Keratinocyte (primary cell): ENCODE data around the gene SAMD4B. TPM values are rescaled to one million over a fixed set of nuclear protein-coding genes. Genes with fewer than 3 reads are reported as not detected.

Source experiments
- DNase-seq: peaks from one replicate; pipeline ENCODE4 v3.0.0-alpha.2; 2011; ENCODE audit warnings: low read depth, missing footprints, low spot score
- FAIRE-seq: peaks from 2 replicates; lab custom pipeline; 2011; peaks lifted over from hg19 to GRCh38; lab: Jason Lieb, UNC
- H2AFZ ChIP-seq: 2 replicates; pipeline ENCODE4 v1.6.0; 2012; ENCODE audit warnings: low read length, control low read depth, inconsistent platforms; ENCODE audit not compliant: control insufficient read depth
- H3K27ac ChIP-seq: 2 replicates; pipeline ENCODE4 v1.5.1; 2011; ENCODE audit warnings: low read length; ENCODE audit not compliant: control insufficient read depth, insufficient read depth
- H3K27me3 ChIP-seq: 3 replicates; pipeline ENCODE4 v1.6.0; 2011; ENCODE audit warnings: low read length; ENCODE audit not compliant: control insufficient read depth, insufficient read depth; ENCODE audit errors: extremely low read depth
- H3K36me3 ChIP-seq, 2 experiments: 2 replicates in 1 of 2; 3 replicates in 1 of 2; pipeline ENCODE4 v1.5.1; 2011; ENCODE audit warnings: low read length in 2 of 2, mild to moderate bottlenecking in 1 of 2; ENCODE audit not compliant: control insufficient read depth in 2 of 2, insufficient read depth in 2 of 2; ENCODE audit errors: extremely low read depth in 1 of 2
- H3K4me1 ChIP-seq: 3 replicates; pipeline ENCODE4 v1.5.1; 2011; ENCODE audit warnings: low read length; ENCODE audit not compliant: control insufficient read depth, insufficient read depth; ENCODE audit errors: extremely low read depth
- H3K4me2 ChIP-seq: 3 replicates; pipeline ENCODE4 v1.6.0; 2011; ENCODE audit warnings: low read depth, low read length; ENCODE audit not compliant: control insufficient read depth, insufficient read depth; ENCODE audit errors: extremely low read depth
- H3K4me3 ChIP-seq, 3 experiments: fragments of 200-600 bp in 1 of 3; sonication (generic) in 1 of 3; 2 replicates in 2 of 3; 3 replicates in 1 of 3; pipeline ENCODE4 v1.5.1; 2011 to 2016; ENCODE audit warnings: low read length in 3 of 3, mild to moderate bottlenecking in 3 of 3, control low read depth in 2 of 3, inconsistent platforms in 1 of 3, low read depth in 1 of 3, mixed read lengths in 1 of 3, mixed run types in 1 of 3, moderate library complexity in 1 of 3; ENCODE audit not compliant: control insufficient read depth in 2 of 3, insufficient read depth in 2 of 3; ENCODE audit errors: extremely low read depth in 1 of 3
- H3K79me2 ChIP-seq: 2 replicates; pipeline ENCODE4 v1.6.0; 2012; ENCODE audit warnings: low read length; ENCODE audit not compliant: control insufficient read depth, insufficient read depth
- H3K9ac ChIP-seq: 3 replicates; pipeline ENCODE4 v1.6.0; 2011; ENCODE audit warnings: low read length; ENCODE audit not compliant: control insufficient read depth, insufficient read depth; ENCODE audit errors: extremely low read depth
- H3K9me1 ChIP-seq: 3 replicates; pipeline ENCODE4 v1.6.0; 2011; ENCODE audit warnings: low read length; ENCODE audit not compliant: control insufficient read depth, insufficient read depth; ENCODE audit errors: extremely low read depth
- H3K9me3 ChIP-seq: 2 replicates; pipeline ENCODE4 v1.5.1; 2012; ENCODE audit warnings: low read depth, low read length; ENCODE audit not compliant: control insufficient read depth
- H4K20me1 ChIP-seq: 3 replicates; pipeline ENCODE4 v1.6.0; 2011; ENCODE audit warnings: low read length; ENCODE audit not compliant: control insufficient read depth, insufficient read depth; ENCODE audit errors: extremely low read depth
- CTCF ChIP-seq, 3 experiments: IDR thresholded peaks in 1 of 3; conservative IDR thresholded peaks in 1 of 3; optimal IDR thresholded peaks in 1 of 3; 2 replicates in 2 of 3; 3 replicates in 1 of 3; pipeline versions ENCODE3 to v1.5.1; 2011; ENCODE audit warnings: low read length in 3 of 3, mild to moderate bottlenecking in 3 of 3, moderate library complexity in 2 of 3, control low read depth in 1 of 3, inconsistent platforms in 1 of 3; ENCODE audit not compliant: insufficient read depth in 2 of 3; ENCODE audit errors: extremely low read depth in 1 of 3
- EZH2 ChIP-seq: IDR thresholded peaks from one replicate; pipeline ENCODE4 v1.6.1; 2012; ENCODE audit warnings: inconsistent platforms, mild to moderate bottlenecking, low read length, moderate library complexity
- dilution Hi-C: fragments of 300-500 bp; cut with MboI; formaldehyde crosslinking; loops from one replicate; pipeline ENCODE4 v1.7.0; 2020; ENCODE audit warnings: low sequenced_read_pairs; ENCODE audit not compliant: extremely low pct_ligation_motif_present
- polyA plus RNA-seq, 5 experiments: library from polyadenylated mRNA; depleted of rRNA in 3 of 5; stranded (reverse) in 3 of 5; stranded (forward) in 1 of 5; unstranded in 1 of 5; fragments of >200 nt; gene quantifications; 1 replicate in 1 of 5; 2 replicates in 3 of 5; 3 replicates in 1 of 5; pipeline versions ENCODE4 v1.2.1 to v1.2.3, GENCODE V29; 2011 to 2012; ENCODE audit warnings: missing spikeins in 2 of 5, low read depth in 1 of 5, low replicate concordance in 1 of 5

The SAMD4B gene
- polyA plus RNA-seq, 1 donor (not counting 4 experiments of a cell fraction or from before 2014, with no cell fraction given): 20.9 TPM

- dilution Hi-C loops: no loop called here
- Histone ChIP-seq H3K27ac (no peak overlapping the region), H3K27me3 (peaks cover 20% of the 10 kb centered on the region), H3K79me2 (no peaks in the 10 kb centered on the region), H3K9me3 (no peaks in the 10 kb centered on the region), H3K9me1 (no peaks in the 10 kb centered on the region), H3K36me3 (no peaks in the 10 kb centered on the region), H3K4me1 (no peaks in the 10 kb centered on the region), H3K4me2 (no peak overlapping the region), H4K20me1 (peaks cover 3% of the 10 kb centered on the region), H3K9ac (no peak overlapping the region), H3K4me3 (no peak overlapping the region), H2AFZ (no peak overlapping the region)
- DNase-seq: no peak
- TF ChIP-seq EZH2: no peak
- TF ChIP-seq CTCF (optimal IDR thresholded peaks at IDR 0.05 in 1 of 3, IDR thresholded peaks at IDR 0.05 in 1 of 3, conservative IDR thresholded peaks at IDR 0.05 in 1 of 3; ENCODE audit: extremely low read depth in 1 of 3, insufficient read depth in 2 of 3, low read length in 3 of 3): no peak
- no peak for FAIRE-seq
Observed at GRCh38 chr19:39317476-39317875, 24.7 kb upstream of the SAMD4B start.

GRCh38 chr19:39318071-39318470 is 24.1 kb upstream of the SAMD4B start:
- no peak overlapping the region for H3K27ac ChIP-seq
- no peaks in the 10 kb centered on the region for H3K9me1 ChIP-seq
- H3K9ac ChIP-seq: no peak overlapping the region
- peaks cover 20% of the 10 kb centered on the region for H3K27me3 ChIP-seq
- H3K36me3 ChIP-seq: no peaks in the 10 kb centered on the region
- H4K20me1 ChIP-seq: peaks cover 3% of the 10 kb centered on the region
- H3K79me2 ChIP-seq: no peaks in the 10 kb centered on the region
- no peak overlapping the region for H2AFZ ChIP-seq
- dilution Hi-C loops: no loop called here
- FAIRE-seq (no peak), DNase-seq (no peak)
- no peaks in the 10 kb centered on the region for H3K4me1 ChIP-seq
- no peak overlapping the region for H3K4me3 ChIP-seq
- no peak overlapping the region for H3K4me2 ChIP-seq
- TF ChIP-seq EZH2 (no peak), CTCF (optimal IDR thresholded peaks at IDR 0.05 in 1 of 3, IDR thresholded peaks at IDR 0.05 in 1 of 3, conservative IDR thresholded peaks at IDR 0.05 in 1 of 3; ENCODE audit: extremely low read depth in 1 of 3, insufficient read depth in 2 of 3, low read length in 3 of 3) (no peak)
- H3K9me3 ChIP-seq: no peaks in the 10 kb centered on the region
